H1 (cell line): ENCODE data around the gene PLSCR3. TPM values are rescaled to one million over a fixed set of nuclear protein-coding genes. Genes with fewer than 3 reads are reported as not detected.

Experiments used
- CHD7 ChIP-seq: fragments of 300-600 bp; sonication (generic); IDR thresholded peaks from 2 replicates; pipeline ENCODE4 v1.7.1; 2012; ENCODE audit warnings: low read length, moderate library complexity, mild to moderate bottlenecking, inconsistent platforms; ENCODE audit not compliant: insufficient replicate concordance
- HDAC2 ChIP-seq, 2 experiments: fragments of 300-600 bp in 1 of 2; sonication (generic) in 1 of 2; IDR thresholded peaks; 2 replicates each; pipeline ENCODE4 v1.6.1; 2011 to 2012; ENCODE audit warnings: low read depth in 2 of 2, low read length in 2 of 2, mild to moderate bottlenecking in 2 of 2, moderate library complexity in 2 of 2, borderline replicate concordance in 1 of 2, inconsistent platforms in 1 of 2
- KDM4A ChIP-seq: IDR thresholded peaks from one replicate; pipeline ENCODE4 v1.7.1; 2012; ENCODE audit warnings: low read depth, mild to moderate bottlenecking, moderate library complexity, low read length, inconsistent platforms; ENCODE audit not compliant: severe bottlenecking
- SP1 ChIP-seq: IDR thresholded peaks from 2 replicates; pipeline ENCODE4 v1.6.1; 2011; ENCODE audit warnings: low read depth, low read length
- TAF1 ChIP-seq: IDR thresholded peaks from 2 replicates; pipeline ENCODE4 v1.6.1; 2011; ENCODE audit warnings: mild to moderate bottlenecking, low read depth, low read length
- polyA plus RNA-seq, 7 experiments: library from polyadenylated mRNA; depleted of rRNA in 3 of 7; stranded (reverse) in 5 of 7; unstranded in 2 of 7; fragments of >200 nt in 5 of 7; fragments of 200-250 nt in 2 of 7; gene quantifications; 1 replicate in 5 of 7; 2 replicates in 1 of 7; 4 replicates in 1 of 7; pipeline versions ENCODE4 v1.2.1 to v1.2.3, GENCODE V29; 2011 to 2013; ENCODE audit warnings: missing spikeins in 2 of 7, mixed read lengths in 2 of 7
- total RNA-seq: library from RNA; stranded (reverse); fragmentation: NEBNext Ultra II Directional; extraction: Animal tissue kit (Norgen Biotek cat#: 25700); gene quantifications from 2 replicates; pipeline ENCODE4 v1.2.1, GENCODE V29; 2021

PLSCR3 gene
- total and polyA plus RNA-seq, 2 of the 8 experiments (the other 6 are each of a cell fraction or from before 2014, with no cell fraction given) = 36.1 to 38.7 TPM

GRCh38 chr17:7441266-7441665 is 46.9 kb upstream of the PLSCR3 start (continued):
- TF ChIP-seq CHD7 (no peak), TAF1 (no peak), KDM4A (no peak), HDAC2 (IDR thresholded peaks at IDR 0.05; ENCODE audit: borderline replicate concordance in 1 of 2, low read depth in 2 of 2, low read length in 2 of 2) (no peak), SP1 (no peak)
